Measurements from ENCODE around the gene BNIP1. TPM values are rescaled to one million over a fixed set of nuclear protein-coding genes. Genes with fewer than 3 reads are reported as not detected.

Gene BNIP1
- polyA plus RNA-seq, 1 donor from 2014 or later = 23.3 TPM

- Histone ChIP-seq H2AFZ (ENCODE audit: low read depth, low read length) (no peak overlapping the region), H3K27me3 (ENCODE audit: insufficient read depth, low read depth, low read length) (no peaks in the 10 kb centered on the region), H3K27ac (ENCODE audit: low read length) (no peak overlapping the region), H4K20me1 (ENCODE audit: insufficient read depth) (no peaks in the 10 kb centered on the region), H3K9me3 (ENCODE audit: low read length) (peaks cover 3% of the 10 kb centered on the region), H3F3A (ENCODE audit: insufficient read depth, low read length, poor library complexity, severe bottlenecking) (no peaks in the 10 kb centered on the region), H3K9ac (ENCODE audit: low read length) (no peak overlapping the region), H3K4me3 (ENCODE audit: low read length) (no peak overlapping the region), H3K4me2 (ENCODE audit: low read length) (no peak overlapping the region), H3K79me2 (replicated peaks; ENCODE audit: insufficient read depth, low read length) (no peaks in the 10 kb centered on the region), H3K9me2 (ENCODE audit: insufficient read depth, low read length) (no peaks in the 10 kb centered on the region), H3K36me3 (ENCODE audit: insufficient read depth, low read length) (no peaks in the 10 kb centered on the region)
- TF ChIP-seq RAD21 (conservative IDR thresholded peaks at IDR 0.05) (no peak), TAF1 (IDR thresholded peaks at IDR 0.05; ENCODE audit: low read depth) (no peak), REST (IDR thresholded peaks at IDR 0.05; ENCODE audit: borderline replicate concordance) (no peak), SMC3 (conservative IDR thresholded peaks at IDR 0.05; ENCODE audit: poor library complexity) (no peak)
Measured at GRCh38 chr5:173197375-173197891, 53.1 kb downstream of the BNIP1 start.

GRCh38 chr5:173198049-173198448, 53.7 kb downstream of the BNIP1 start:
- Histone ChIP-seq H3K36me3 (ENCODE audit: insufficient read depth, low read length) (no peaks in the 10 kb centered on the region), H3K27ac (ENCODE audit: low read length) (no peak overlapping the region), H3F3A (ENCODE audit: insufficient read depth, low read length, poor library complexity, severe bottlenecking) (no peaks in the 10 kb centered on the region), H3K4me2 (ENCODE audit: low read length) (no peak overlapping the region), H3K4me3 (ENCODE audit: low read length) (no peak overlapping the region), H3K27me3 (ENCODE audit: insufficient read depth, low read depth, low read length) (no peaks in the 10 kb centered on the region), H3K9me2 (ENCODE audit: insufficient read depth, low read length) (no peaks in the 10 kb centered on the region), H4K20me1 (ENCODE audit: insufficient read depth) (no peaks in the 10 kb centered on the region), H3K9ac (ENCODE audit: low read length) (no peak overlapping the region), H3K9me3 (ENCODE audit: low read length) (peaks cover 3% of the 10 kb centered on the region), H2AFZ (ENCODE audit: low read depth, low read length) (no peak overlapping the region), H3K79me2 (replicated peaks; ENCODE audit: insufficient read depth, low read length) (no peaks in the 10 kb centered on the region)
- TF ChIP-seq TAF1 (IDR thresholded peaks at IDR 0.05; ENCODE audit: low read depth) = no peak
- no peak for TF ChIP-seq EZH2 (IDR thresholded peaks at IDR 0.05; ENCODE audit: borderline replicate concordance, insufficient read depth, low read length, poor library complexity, severe bottlenecking)
- no peak for TF ChIP-seq REST (IDR thresholded peaks at IDR 0.05; ENCODE audit: borderline replicate concordance)
- no peak for TF ChIP-seq MXI1 (conservative IDR thresholded peaks at IDR 0.05; ENCODE audit: poor library complexity, severe bottlenecking)
- no peak for TF ChIP-seq CTCF (IDR thresholded peaks at IDR 0.05; ENCODE audit: poor library complexity, severe bottlenecking)
- no peak for TF ChIP-seq EP300 (conservative IDR thresholded peaks at IDR 0.05; ENCODE audit: poor library complexity, severe bottlenecking)
- TF ChIP-seq POLR2AphosphoS5 (IDR thresholded peaks at IDR 0.05) = no peak
- no peak for TF ChIP-seq RAD21 (conservative IDR thresholded peaks at IDR 0.05)
- no peak for TF ChIP-seq SMC3 (conservative IDR thresholded peaks at IDR 0.05; ENCODE audit: poor library complexity)
